ENCODE measurements around the gene CNKSR2.

The CNKSR2 gene

GRCh38 chrX:21674430-21675186 is 300.4 kb downstream of the CNKSR2 start:
- CTCF ChIA-PET: no interaction called here
- no peak for TF ChIP-seq CTCF (IDR thresholded peaks at IDR 0.05; ENCODE audit: insufficient read depth, low read length, missing control alignments)
- DNase-seq (ENCODE audit: low read depth, low spot score): no peak
- no peak overlapping the region for H3K4me3 ChIP-seq (ENCODE audit: low read depth, low read length)
- POLR2A ChIA-PET: no interaction called here

- CTCF ChIA-PET: no interaction called here
- POLR2A ChIA-PET: no interaction called here
- TF ChIP-seq CTCF (IDR thresholded peaks at IDR 0.05; ENCODE audit: insufficient read depth, low read length, missing control alignments): no peak
- DNase-seq (ENCODE audit: low read depth, low spot score): no peak
- no peak overlapping the region for H3K4me3 ChIP-seq (ENCODE audit: low read depth, low read length)
Observed at GRCh38 chrX:21675931-21676330, 301.7 kb downstream of the CNKSR2 start.

GRCh38 chrX:21678048-21678612 is 303.9 kb downstream of the CNKSR2 start:
- no peak overlapping the region for H3K4me3 ChIP-seq (ENCODE audit: low read depth, low read length)
- TF ChIP-seq CTCF (IDR thresholded peaks at IDR 0.05; ENCODE audit: insufficient read depth, low read length, missing control alignments): no peak
- CTCF ChIA-PET: no interaction called here
- POLR2A ChIA-PET: no interaction called here
- DNase-seq (ENCODE audit: low read depth, low spot score): no peak

GRCh38 chrX:21683941-21684340 is 309.7 kb downstream of the CNKSR2 start:
- no peak for TF ChIP-seq CTCF (IDR thresholded peaks at IDR 0.05; ENCODE audit: insufficient read depth, low read length, missing control alignments)
- ChIA-PET CTCF (no interaction called here), POLR2A (no interaction called here)
- peak; percentile 38 for DNase-seq (ENCODE audit: low read depth, low spot score)
- no peak overlapping the region for H3K4me3 ChIP-seq (ENCODE audit: low read depth, low read length)

- CTCF ChIA-PET: no interaction called here
- no peak for TF ChIP-seq CTCF (IDR thresholded peaks at IDR 0.05; ENCODE audit: insufficient read depth, low read length, missing control alignments)
- DNase-seq (ENCODE audit: low read depth, low spot score): no peak
- POLR2A ChIA-PET: no interaction called here
- no peak overlapping the region for H3K4me3 ChIP-seq (ENCODE audit: low read depth, low read length)
Observed at GRCh38 chrX:21691512-21692018, 317.3 kb downstream of the CNKSR2 start.

GRCh38 chrX:21698272-21698671 is 324.1 kb downstream of the CNKSR2 start:
- POLR2A ChIA-PET: no interaction called here
- no peak for TF ChIP-seq CTCF (IDR thresholded peaks at IDR 0.05; ENCODE audit: insufficient read depth, low read length, missing control alignments)
- H3K4me3 ChIP-seq (ENCODE audit: low read depth, low read length): no peak overlapping the region
- CTCF ChIA-PET: interaction anchor here (1.6 kb wide), 1 partner anchor 10 kb away, joined by 4 read pairs; no protein-coding TSS in a partner anchor
- no peak for DNase-seq (ENCODE audit: low read depth, low spot score)

All from AG04449 (cell line).